Posterior vena cava (tissue), 2 donors: ENCODE data around the gene ESX1. TPM values are rescaled to one million over a fixed set of nuclear protein-coding genes. Genes with fewer than 3 reads are reported as not detected.

Experiments used
- total RNA-seq, 2 donors: library from RNA; stranded (reverse); fragmentation: NEBNext Ultra II Directional; extraction: Animal tissue kit (Norgen Biotek cat#: 25700); gene quantifications; one replicate each; pipeline ENCODE4 v1.2.1, GENCODE V29; 2021
- donor health status: DM: yes; HTN: yes; CAD: no.
- donor health status: DM: yes; HTN: yes; CAD: no.

The ESX1 gene
- total RNA-seq, 2 donors from 2014 or later = not detected

Other genes with a start within 250 kb of the ESX1 start
- gene H2BW1, start 241.2 kb downstream of the ESX1 start, total RNA-seq = not detected
- not detected for gene H2BW2, start 215.0 kb downstream of the ESX1 start, total RNA-seq
- gene TMSB15C, start 178.7 kb downstream of the ESX1 start, total RNA-seq = 1 to 10 TPM; 4.0 to 4.3 TPM
- 1 to 10 TPM; 2.0 to 2.5 TPM for gene ZCCHC18, start 142.4 kb downstream of the ESX1 start, total RNA-seq
- gene SLC25A53, start 97.9 kb downstream of the ESX1 start, total RNA-seq = 1 to 10 TPM; 8.2 to 9.1 TPM
- 10 to 100 TPM; 13.9 to 18.5 TPM for gene FAM199X, start 88.5 kb downstream of the ESX1 start, total RNA-seq